Measurements from ENCODE around the gene YAP1. TPM values are rescaled to one million over a fixed set of nuclear protein-coding genes. Genes with fewer than 3 reads are reported as not detected.

The YAP1 gene
- total RNA-seq, 1 experiment from 2014 or later: 158 TPM

DNA sequence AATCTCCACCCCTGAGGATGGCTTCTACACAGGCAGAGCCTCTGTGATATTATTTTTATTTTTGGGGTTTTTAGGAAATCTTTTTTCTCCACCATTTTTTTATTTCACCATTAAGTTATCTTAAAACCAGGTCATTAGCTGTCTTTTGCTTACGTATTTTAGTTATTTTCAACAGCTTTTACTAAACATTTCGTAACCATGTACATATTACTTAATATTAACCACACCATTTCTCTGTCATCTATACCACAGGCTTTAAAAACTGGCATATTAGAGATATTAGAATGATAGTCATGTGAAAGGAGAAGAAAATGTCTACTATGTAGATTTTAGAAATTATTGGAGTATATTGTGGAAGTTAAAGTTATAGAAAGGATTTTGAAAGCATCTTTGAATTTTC, 37.4 kb downstream of the YAP1 start:
- TF ChIP-seq, protein P1, sequence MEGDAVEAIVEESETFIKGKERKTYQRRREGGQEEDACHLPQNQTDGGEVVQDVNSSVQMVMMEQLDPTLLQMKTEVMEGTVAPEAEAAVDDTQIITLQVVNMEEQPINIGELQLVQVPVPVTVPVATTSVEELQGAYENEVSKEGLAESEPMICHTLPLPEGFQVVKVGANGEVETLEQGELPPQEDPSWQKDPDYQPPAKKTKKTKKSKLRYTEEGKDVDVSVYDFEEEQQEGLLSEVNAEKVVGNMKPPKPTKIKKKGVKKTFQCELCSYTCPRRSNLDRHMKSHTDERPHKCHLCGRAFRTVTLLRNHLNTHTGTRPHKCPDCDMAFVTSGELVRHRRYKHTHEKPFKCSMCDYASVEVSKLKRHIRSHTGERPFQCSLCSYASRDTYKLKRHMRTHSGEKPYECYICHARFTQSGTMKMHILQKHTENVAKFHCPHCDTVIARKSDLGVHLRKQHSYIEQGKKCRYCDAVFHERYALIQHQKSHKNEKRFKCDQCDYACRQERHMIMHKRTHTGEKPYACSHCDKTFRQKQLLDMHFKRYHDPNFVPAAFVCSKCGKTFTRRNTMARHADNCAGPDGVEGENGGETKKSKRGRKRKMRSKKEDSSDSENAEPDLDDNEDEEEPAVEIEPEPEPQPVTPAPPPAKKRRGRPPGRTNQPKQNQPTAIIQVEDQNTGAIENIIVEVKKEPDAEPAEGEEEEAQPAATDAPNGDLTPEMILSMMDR (IDR thresholded peaks at IDR 0.05; ENCODE audit: unreplicated experiment): no peak
- CTCF ChIA-PET: interaction anchor here (0.8 to 1.2 kb wide), 4 partner anchors 10 to 140 kb away, joined by 3 to 5 read pairs (median 4); no protein-coding TSS in a partner anchor
- DNase-seq (ENCODE audit: unreplicated experiment): no peak
- Mint-ChIP-seq H3K27ac (ENCODE audit: low read depth, unreplicated experiment) (peak overlapping the region; percentile 46), H3K4me3 (ENCODE audit: unreplicated experiment) (no peak overlapping the region), H3K4me1 (ENCODE audit: insufficient read depth, unreplicated experiment) (peaks cover 54% of the 10 kb centered on the region), H3K9me3 (ENCODE audit: unreplicated experiment) (no peaks in the 10 kb centered on the region), H3K36me3 (ENCODE audit: insufficient read depth, unreplicated experiment) (peaks cover 10% of the 10 kb centered on the region), H3K27me3 (ENCODE audit: insufficient read depth, unreplicated experiment) (no peaks in the 10 kb centered on the region)
- intact Hi-C loops (cut with micrococcal nuclease): no loop called here
- no TSS peak for BruUV-seq (replicated peaks)
- POLR2A ChIA-PET: interaction anchor here (1.0 to 2.1 kb wide), 6 partner anchors 10 to 121 kb away, joined by 3 to 19 read pairs (median 4); partner anchors contain the start of gene YAP1

DNA sequence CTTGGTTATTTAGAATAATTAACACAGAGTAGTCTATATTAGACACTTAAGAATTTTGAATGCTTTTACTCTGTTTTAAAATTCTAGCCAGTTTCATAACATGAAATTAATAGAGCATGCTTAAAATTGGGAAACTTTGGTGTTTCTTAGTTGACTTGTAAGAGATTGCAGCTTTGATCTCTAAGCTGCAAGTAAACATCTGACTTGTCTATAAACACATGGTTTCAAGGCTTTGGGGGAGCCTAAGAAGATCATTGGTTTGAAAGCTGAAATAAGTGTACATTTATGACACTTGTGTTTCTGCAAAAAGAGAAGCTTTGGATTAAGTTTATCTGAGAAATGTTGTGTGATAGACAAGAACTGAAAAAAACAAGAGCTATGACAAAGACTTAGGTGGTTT, 37.8 kb downstream of the YAP1 start:
- Mint-ChIP-seq H3K4me1 (ENCODE audit: insufficient read depth, unreplicated experiment) (peaks cover 58% of the 10 kb centered on the region), H3K9me3 (ENCODE audit: unreplicated experiment) (no peaks in the 10 kb centered on the region), H3K27ac (ENCODE audit: low read depth, unreplicated experiment) (peak overlapping the region; percentile 46), H3K36me3 (ENCODE audit: insufficient read depth, unreplicated experiment) (peaks cover 10% of the 10 kb centered on the region), H3K4me3 (ENCODE audit: unreplicated experiment) (no peak overlapping the region), H3K27me3 (ENCODE audit: insufficient read depth, unreplicated experiment) (no peaks in the 10 kb centered on the region)
- no peak for DNase-seq (ENCODE audit: unreplicated experiment)
- ChIA-PET POLR2A (interaction anchor here (1.0 to 2.1 kb wide), 4 partner anchors 9 to 120 kb away, joined by 3 to 19 read pairs (median 6); partner anchors contain the start of gene YAP1), CTCF (interaction anchor here (0.8 kb wide), 1 partner anchor 139 kb away, joined by 3 read pairs; no protein-coding TSS in a partner anchor)
- no TSS peak for BruUV-seq (replicated peaks)
- TF ChIP-seq, protein P1 (IDR thresholded peaks at IDR 0.05; ENCODE audit: unreplicated experiment): no peak
- intact Hi-C loops (cut with micrococcal nuclease): no loop called here

DNA sequence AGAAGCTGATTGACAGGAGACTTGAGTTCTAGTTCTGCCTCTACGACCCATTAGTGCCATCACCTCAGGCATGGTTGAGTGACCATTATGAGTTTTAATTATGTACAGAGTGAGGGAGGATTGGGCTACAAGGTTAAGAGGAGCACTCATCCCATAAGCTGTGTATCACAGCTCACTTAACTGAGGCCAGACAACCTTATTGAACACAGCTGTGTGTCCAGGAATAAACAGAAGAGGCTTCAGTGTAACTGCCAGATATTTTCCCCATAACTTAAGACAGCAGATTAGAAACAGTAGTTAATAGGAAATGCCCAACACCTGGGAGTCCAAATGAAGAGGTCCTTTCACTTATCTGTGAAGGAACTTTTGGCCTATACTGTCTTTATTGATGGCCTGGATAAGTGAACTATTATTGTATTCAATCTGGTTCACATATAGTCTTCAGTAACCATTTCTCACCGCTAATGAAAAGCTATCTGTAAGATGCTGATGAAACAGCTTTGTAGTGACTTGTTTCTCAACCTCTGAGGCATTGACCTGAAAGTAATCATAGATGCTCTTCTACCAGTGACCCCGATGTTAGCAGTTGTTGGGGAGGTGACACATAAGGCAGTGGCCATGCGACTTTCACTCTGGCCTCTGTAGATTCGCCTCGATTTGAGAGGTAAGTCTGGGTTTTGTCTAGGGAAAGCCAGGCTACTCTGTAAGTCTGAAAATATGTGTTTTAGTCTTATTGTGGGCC, 41.7 kb downstream of the YAP1 start:
- TF ChIP-seq, protein P1 (IDR thresholded peaks at IDR 0.05; ENCODE audit: unreplicated experiment): no peak
- DNase-seq (ENCODE audit: unreplicated experiment): no peak
- H3K4me1 Mint-ChIP-seq (ENCODE audit: insufficient read depth, unreplicated experiment): peaks cover 50% of the 10 kb centered on the region
- POLR2A ChIA-PET: interaction anchor here (0.7 to 1.5 kb wide), 5 partner anchors 19 to 117 kb away, joined by 3 to 5 read pairs (median 3); no protein-coding TSS in a partner anchor
- no TSS peak for BruUV-seq (replicated peaks)
- no peaks in the 10 kb centered on the region for H3K36me3 Mint-ChIP-seq (ENCODE audit: insufficient read depth, unreplicated experiment)
- H3K4me3 Mint-ChIP-seq (ENCODE audit: unreplicated experiment): no peak overlapping the region
- no peaks in the 10 kb centered on the region for H3K9me3 Mint-ChIP-seq (ENCODE audit: unreplicated experiment)
- CTCF ChIA-PET: interaction anchor here (0.5 to 0.8 kb wide), 4 partner anchors 9 to 144 kb away, joined by 3 read pairs; no protein-coding TSS in a partner anchor
- peak overlapping the region; percentile 76 for H3K27ac Mint-ChIP-seq (ENCODE audit: low read depth, unreplicated experiment)
- H3K27me3 Mint-ChIP-seq (ENCODE audit: insufficient read depth, unreplicated experiment): no peaks in the 10 kb centered on the region
- intact Hi-C loops (cut with micrococcal nuclease): no loop called here

DNA sequence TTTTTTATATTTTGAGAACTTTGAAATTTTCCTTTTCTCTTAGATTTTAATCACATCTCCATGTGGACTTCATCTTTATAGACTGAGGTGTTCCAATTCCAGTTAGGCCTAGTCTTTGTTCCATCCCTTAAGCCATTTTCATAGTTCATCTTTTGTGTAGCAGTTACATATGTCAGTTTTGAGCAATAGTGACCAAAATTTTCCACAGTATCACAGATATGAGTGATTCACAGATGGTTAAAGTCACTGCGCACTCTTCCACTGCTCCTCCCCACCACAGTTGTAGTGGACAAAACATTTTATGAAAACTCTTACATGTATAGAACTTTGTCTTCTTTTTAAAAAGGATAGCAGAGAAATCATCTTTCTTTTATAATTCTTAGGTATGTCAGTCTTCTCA, 42.8 kb downstream of the YAP1 start:
- intact Hi-C loops (cut with micrococcal nuclease): no loop called here
- H3K4me1 Mint-ChIP-seq (ENCODE audit: insufficient read depth, unreplicated experiment): peaks cover 53% of the 10 kb centered on the region
- BruUV-seq (replicated peaks): no TSS peak
- TF ChIP-seq, protein P1 (IDR thresholded peaks at IDR 0.05; ENCODE audit: unreplicated experiment): no peak
- POLR2A ChIA-PET: interaction anchor here (2.3 kb wide), 1 partner anchor 8 kb away, joined by 14 read pairs; no protein-coding TSS in a partner anchor
- no peaks in the 10 kb centered on the region for H3K27me3 Mint-ChIP-seq (ENCODE audit: insufficient read depth, unreplicated experiment)
- CTCF ChIA-PET: interaction anchor here (0.7 kb wide), 1 partner anchor 460 kb away, joined by 3 read pairs; no protein-coding TSS in a partner anchor
- H3K27ac Mint-ChIP-seq (ENCODE audit: low read depth, unreplicated experiment): peak overlapping the region; percentile 76
- H3K36me3 Mint-ChIP-seq (ENCODE audit: insufficient read depth, unreplicated experiment): no peaks in the 10 kb centered on the region
- no peak overlapping the region for H3K4me3 Mint-ChIP-seq (ENCODE audit: unreplicated experiment)
- DNase-seq (ENCODE audit: unreplicated experiment): no peak
- no peaks in the 10 kb centered on the region for H3K9me3 Mint-ChIP-seq (ENCODE audit: unreplicated experiment)

Data from MCF 10A (cell line).